Neutrophil (primary cell): ENCODE data around the gene FAM24B.
"Not testable (repeated sequence)": the region's sequence is repeated elsewhere in the genome, so short reads cannot be mapped to it uniquely, and the experiment has no call there.

Source experiments
- H3K27ac ChIP-seq: fragments of 200-600 bp; sonication (generic); 2 replicates; pipeline ENCODE4 v1.5.1; 2016; ENCODE audit warnings: mild to moderate bottlenecking, moderate library complexity
- H3K27me3 ChIP-seq: fragments of 200-600 bp; sonication (generic); 2 replicates; pipeline ENCODE4 v1.6.0; 2016; ENCODE audit warnings: mild to moderate bottlenecking
- H3K36me3 ChIP-seq: fragments of 200-600 bp; sonication (generic); 2 replicates; pipeline ENCODE4 v1.5.1; 2017
- H3K4me1 ChIP-seq, 2 experiments: fragments of 200-600 bp in 1 of 2; sonication (generic) in 1 of 2; 1 replicate in 1 of 2; 2 replicates in 1 of 2; pipeline versions ENCODE4 v1.5.1 to v1.6.1; 2013 to 2016; ENCODE audit warnings: low read depth in 1 of 2, low read length in 1 of 2, mild to moderate bottlenecking in 1 of 2, moderate library complexity in 1 of 2; ENCODE audit not compliant: control insufficient read depth in 1 of 2, insufficient read depth in 1 of 2
- H3K4me3 ChIP-seq, 2 experiments: fragments of 200-600 bp in 1 of 2; sonication (generic) in 1 of 2; 1 replicate in 1 of 2; 2 replicates in 1 of 2; pipeline ENCODE4 v1.5.1; 2013 to 2016; ENCODE audit warnings: low read depth in 1 of 2, low read length in 1 of 2, mild to moderate bottlenecking in 1 of 2, moderate library complexity in 1 of 2
- H3K9me3 ChIP-seq: fragments of 200-600 bp; sonication (generic); 2 replicates; pipeline ENCODE4 v1.5.1; 2016
- CTCF ChIP-seq: fragments of 200-600 bp; sonication (generic); IDR thresholded peaks from 2 replicates; pipeline ENCODE4 v1.5.1; 2016; ENCODE audit warnings: antibody characterized with exemption

FAM24B gene

GRCh38 chr10:122863216-122864193 is 15.9 kb downstream of the FAM24B start:
- Histone ChIP-seq H3K36me3 (no peaks in the 10 kb centered on the region), H3K9me3 (no peaks in the 10 kb centered on the region), H3K27ac (no peak overlapping the region), H3K4me1 (no peaks in the 10 kb centered on the region), H3K27me3 (no peaks in the 10 kb centered on the region), H3K4me3 (no peak overlapping the region)
- TF ChIP-seq CTCF, result no peak

- TF ChIP-seq CTCF, result no peak
- no peaks in the 10 kb centered on the region for H3K36me3 ChIP-seq
- H3K4me3 ChIP-seq, result no peak overlapping the region
- no peaks in the 10 kb centered on the region for H3K27me3 ChIP-seq
- H3K9me3 ChIP-seq, result no peaks in the 10 kb centered on the region
- no peaks in the 10 kb centered on the region for H3K4me1 ChIP-seq
- H3K27ac ChIP-seq, result no peak overlapping the region
These were observed 17.6 kb downstream of the FAM24B start for GRCh38 chr10:122861711-122862161.

GRCh38 chr10:122859527-122859926 is 19.9 kb downstream of the FAM24B start:
- no peaks in the 10 kb centered on the region for H3K4me1 ChIP-seq
- no peaks in the 10 kb centered on the region for H3K36me3 ChIP-seq
- no peaks in the 10 kb centered on the region for H3K9me3 ChIP-seq
- TF ChIP-seq CTCF, result no peak
- H3K4me3 ChIP-seq, result no peak overlapping the region
- no peak overlapping the region for H3K27ac ChIP-seq
- H3K27me3 ChIP-seq, result no peaks in the 10 kb centered on the region

GRCh38 chr10:122858042-122858441 is 21.3 kb downstream of the FAM24B start:
- H3K27ac ChIP-seq, H3K36me3 ChIP-seq, H3K27me3 ChIP-seq, H3K9me3 ChIP-seq, H3K4me3 ChIP-seq, H3K4me1 ChIP-seq: not testable (repeated sequence)

- Histone ChIP-seq H3K27ac (no peak overlapping the region), H3K4me1 (no peaks in the 10 kb centered on the region), H3K9me3 (no peaks in the 10 kb centered on the region), H3K4me3 (no peak overlapping the region), H3K27me3 (no peaks in the 10 kb centered on the region), H3K36me3 (no peaks in the 10 kb centered on the region)
- no peak for TF ChIP-seq CTCF
These were observed 22.5 kb downstream of the FAM24B start for GRCh38 chr10:122856902-122857301.

GRCh38 chr10:122855745-122856144 is 23.6 kb downstream of the FAM24B start:
- no peak overlapping the region for H3K4me3 ChIP-seq
- no peaks in the 10 kb centered on the region for H3K36me3 ChIP-seq
- no peak for TF ChIP-seq CTCF
- H3K4me1 ChIP-seq, result no peaks in the 10 kb centered on the region
- H3K9me3 ChIP-seq, result no peaks in the 10 kb centered on the region
- H3K27ac ChIP-seq, result no peak overlapping the region
- H3K27me3 ChIP-seq, result no peaks in the 10 kb centered on the region
